GM12878 (cell line): ENCODE measurements around the gene CIRBP. TPM values are rescaled to one million over a fixed set of nuclear protein-coding genes. Genes with fewer than 3 reads are reported as not detected.

ENCODE experiments used
- ATAC-seq: fragments of 200-7000 bp; cut with Tn5 transposase; 3 replicates; pipeline ENCODE4 v1.9.1; 2020; ENCODE audit warnings: mild to moderate bottlenecking, moderate library complexity
- BruUV-seq: library from RNA; stranded (reverse); fragments of 400-500 nt; replicated peaks from 2 replicates; lab custom pipeline; 2021; lab: Mats Ljungman, UMichigan
- CTCF ChIA-PET: fragments of 300-600 bp; sonication (Branson Sonifier 250); formaldehyde crosslinking; extraction: SDS; loops from one replicate; lab custom pipeline; 2021; ENCODE audit warnings: inconsistent platforms; lab: Yijun Ruan, JAX
- POLR2A ChIA-PET: fragments of 350-600 bp; formaldehyde crosslinking; extraction: SDS; loops from one replicate; lab custom pipeline; 2021; ENCODE audit warnings: inconsistent platforms; lab: Charles Lee
- RAD21 ChIA-PET: fragments of 300-600 bp; sonication (Branson Sonifier 250); formaldehyde crosslinking; loops from one replicate; lab custom pipeline; 2023; ENCODE audit warnings: antibody characterized with exemption; ENCODE audit not compliant: unreplicated experiment; lab: Charles Lee
- SMC1A ChIA-PET: fragments of 300-600 bp; sonication (Branson Sonifier 250); formaldehyde crosslinking; loops from one replicate; lab custom pipeline; 2023; ENCODE audit not compliant: unreplicated experiment, uncharacterized antibody; lab: Charles Lee
- DNase-seq: peaks from one replicate; pipeline ENCODE4 v3.0.0-alpha.2; 2011; ENCODE audit warnings: low read depth, low spot score
- FAIRE-seq: peaks from 3 replicates; lab custom pipeline; 2011; peaks lifted over from hg19 to GRCh38; lab: Jason Lieb, UNC
- H2AFZ ChIP-seq: 2 replicates; pipeline ENCODE4 v1.6.0; 2011; ENCODE audit warnings: low read depth, low read length, control low read depth; ENCODE audit not compliant: control insufficient read depth
- H3K27ac ChIP-seq: 2 replicates; pipeline ENCODE4 v1.5.1; 2011; ENCODE audit warnings: control low read depth; ENCODE audit not compliant: control insufficient read depth, insufficient read depth
- H3K27me3 ChIP-seq, 2 experiments: replicated peaks in 1 of 2; 2 replicates each; pipeline versions ENCODE4 v1.6.0 to v1.6.1; 2011; ENCODE audit warnings: low read length in 1 of 2; ENCODE audit not compliant: control insufficient read depth in 2 of 2, insufficient read depth in 2 of 2
- H3K36me3 ChIP-seq, 2 experiments: 2 replicates each; pipeline ENCODE4 v1.5.1; 2011; ENCODE audit warnings: low read length in 1 of 2; ENCODE audit not compliant: control insufficient read depth in 2 of 2, insufficient read depth in 2 of 2
- H3K4me1 ChIP-seq: 2 replicates; pipeline ENCODE4 v1.6.1; 2011; ENCODE audit warnings: mild to moderate bottlenecking, low read length, moderate library complexity, mixed read lengths; ENCODE audit not compliant: control insufficient read depth, insufficient read depth
- H3K4me2 ChIP-seq: 2 replicates; pipeline ENCODE4 v1.6.0; 2011; ENCODE audit warnings: control low read depth; ENCODE audit not compliant: control insufficient read depth, insufficient read depth
- H3K4me3 ChIP-seq: fragments of 200-600 bp; sonication (generic); 2 replicates; pipeline ENCODE4 v1.5.1; 2016
- H3K79me2 ChIP-seq: 2 replicates; pipeline ENCODE4 v1.6.0; 2011; ENCODE audit warnings: low read length; ENCODE audit not compliant: control insufficient read depth, insufficient read depth
- H3K9ac ChIP-seq: 2 replicates; pipeline ENCODE4 v1.8.0; 2011; ENCODE audit warnings: low read length, control low read depth, mixed read lengths; ENCODE audit not compliant: control insufficient read depth, insufficient read depth
- H3K9me3 ChIP-seq: replicated peaks from 3 replicates; pipeline ENCODE4 v1.5.1; 2011; ENCODE audit warnings: mild to moderate bottlenecking, low read length; ENCODE audit not compliant: control insufficient read depth, insufficient read depth
- H4K20me1 ChIP-seq: 2 replicates; pipeline ENCODE4 v1.6.0; 2011; ENCODE audit not compliant: control insufficient read depth, insufficient read depth
- BHLHE40 ChIP-seq, 2 experiments: fragments of 450-650 bp in 1 of 2; IDR thresholded peaks; 2 replicates each; pipeline ENCODE4 v1.6.1; 2011 to 2017; ENCODE audit warnings: low read depth in 2 of 2, borderline replicate concordance in 1 of 2, improper control_type of control experiment in 1 of 2, low read length in 1 of 2, mild to moderate bottlenecking in 1 of 2
- EED ChIP-seq: sonication (generic); IDR thresholded peaks from 2 replicates; pipeline ENCODE4 v1.6.1; 2016; ENCODE audit warnings: antibody characterized with exemption, low read depth
- IKZF1 ChIP-seq: fragments of 450-650 bp; conservative IDR thresholded peaks from 2 replicates; pipeline ENCODE4 v1.6.1; 2017; ENCODE audit warnings: antibody characterized with exemption, mild to moderate bottlenecking
- IKZF2 ChIP-seq, 2 experiments: fragments of 450-650 bp; IDR thresholded peaks; 2 replicates each; pipeline ENCODE4 v1.6.1; 2017; ENCODE audit warnings: mild to moderate bottlenecking in 2 of 2, moderate library complexity in 2 of 2
- JUNB ChIP-seq: IDR thresholded peaks from 2 replicates; pipeline ENCODE4 v1.6.1; 2016; ENCODE audit warnings: antibody characterized with exemption, mild to moderate bottlenecking
- RCOR1 ChIP-seq: conservative IDR thresholded peaks from 2 replicates; pipeline ENCODE4 v1.6.1; 2012; ENCODE audit warnings: low read depth, low read length, improper control_type of control experiment
- RELA ChIP-seq: fragments of 450-650 bp; IDR thresholded peaks from 2 replicates; pipeline ENCODE4 v1.8.0; 2014; ENCODE audit warnings: borderline replicate concordance; ENCODE audit not compliant: partially characterized antibody
- SREBF1 ChIP-seq: IDR thresholded peaks from 2 replicates; pipeline ENCODE4 v1.6.1; 2012; ENCODE audit warnings: mild to moderate bottlenecking, low read length
- USF2 ChIP-seq: IDR thresholded peaks from 2 replicates; pipeline ENCODE4 v1.6.1; 2011; ENCODE audit warnings: low read depth, low read length, improper control_type of control experiment, borderline replicate concordance
- ZBTB40 ChIP-seq: fragments of 450-650 bp; IDR thresholded peaks from 2 replicates; pipeline ENCODE4 v1.6.1; 2016; ENCODE audit warnings: mild to moderate bottlenecking, moderate library complexity, borderline replicate concordance
- WGBS: methylation state at CpG from one replicate; pipeline ENCODE4 v1.1.6; 2016; ENCODE audit warnings: low lambda C conversion rate; ENCODE audit not compliant: insufficient replicate concordance, insufficient coverage; ENCODE audit errors: missing lambda C conversion rate; 5-methylcytosine and 5-hydroxymethylcytosine counted together
- in situ Hi-C: fragments of 300-500 bp; cut with MboI; formaldehyde crosslinking; loops from 9 replicates; pipeline ENCODE4 v1.14.3; 2018; ENCODE audit warnings: mixed read lengths
- intact Hi-C: fragments of 100-400 bp; cut with micrococcal nuclease; formaldehyde crosslinking; loops from one replicate; pipeline ENCODE4 v1.14.2; 2022; ENCODE audit not compliant: unreplicated experiment
- polyA plus RNA-seq, 11 experiments: library from polyadenylated mRNA; depleted of rRNA in 4 of 11; unstranded in 6 of 11; stranded (reverse) in 5 of 11; fragments of >200 nt; fragmentation: Nextera tagmentation in 4 of 11; fragmentation: Illumina TruSeq in 1 of 11; extraction: Ambion mirVana in 4 of 11; extraction: Trizol in 1 of 11; gene quantifications; 1 replicate in 1 of 11; 2 replicates in 10 of 11; pipeline versions ENCODE4 v1.2.1 to v1.2.3, GENCODE V29; 2011 to 2016; ENCODE audit warnings: inconsistent platforms in 2 of 11, missing spikeins in 2 of 11, low read depth in 1 of 11
- total RNA-seq, 4 experiments: library from RNA; depleted of rRNA in 3 of 4; stranded (reverse); fragments of >200 nt in 3 of 4; fragmentation: Illumina TruSeq in 1 of 4; extraction: Trizol in 1 of 4; gene quantifications; 2 replicates each; pipeline versions ENCODE4 v1.2.1 to v1.2.3, GENCODE V29; 2013 to 2021
- TF ChIP-seq, protein P1 (sequence below): IDR thresholded peaks from 2 replicates; pipeline ENCODE4 v1.6.1; 2012; ENCODE audit warnings: low read depth, low read length, improper control_type of control experiment
- TF ChIP-seq, protein P2 (sequence below): fragments of 450-650 bp; conservative IDR thresholded peaks from 2 replicates; pipeline ENCODE4 v1.6.1; 2017; ENCODE audit warnings: mild to moderate bottlenecking, moderate library complexity

CIRBP gene
- total and polyA plus RNA-seq, 10 of the 15 experiments (the other 5 are each of a cell fraction or from before 2014, with no cell fraction given) = 27.6 to 335 (median 229) TPM

DNA sequence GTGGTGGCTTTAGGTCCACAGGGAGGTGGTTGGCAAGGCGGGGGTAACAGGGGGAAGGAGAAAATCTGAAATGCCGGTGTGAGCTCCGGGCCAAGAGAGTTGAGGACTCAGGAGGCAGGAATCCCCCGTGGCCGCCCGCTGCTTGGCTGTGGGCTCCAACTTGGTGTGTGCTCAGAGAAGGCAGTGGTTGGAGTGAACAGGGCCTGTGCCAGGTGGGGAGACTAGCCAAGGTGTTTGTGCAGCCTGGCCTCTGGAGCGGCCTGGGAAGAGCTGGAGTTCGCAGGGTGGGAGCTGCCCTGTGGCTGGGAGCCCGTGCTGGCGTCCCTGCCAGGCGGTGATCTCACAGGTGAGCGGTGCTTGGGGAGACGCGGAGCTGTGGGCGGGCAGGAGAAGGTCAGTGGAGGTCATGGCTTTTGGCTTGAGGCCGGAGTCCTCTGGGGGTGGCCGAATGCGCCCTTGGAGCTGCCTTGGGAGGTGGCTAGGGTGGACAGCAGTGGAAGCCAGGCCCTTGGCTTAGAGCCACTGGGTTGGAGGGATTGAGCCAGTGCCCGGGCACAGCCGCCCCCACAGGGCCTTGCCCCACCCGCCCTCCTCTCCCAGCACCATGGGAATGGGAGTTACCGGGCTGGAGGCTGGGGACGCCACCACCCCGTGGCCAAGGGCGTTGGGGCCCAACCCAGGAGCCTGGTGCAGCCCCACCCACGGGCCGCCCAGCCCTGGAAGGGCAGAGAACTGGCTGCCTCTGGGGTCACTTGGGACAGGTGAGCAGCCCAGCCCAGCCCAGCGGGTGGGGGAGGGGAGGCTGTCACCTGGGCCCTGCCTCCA, 7.1 kb upstream of the CIRBP start:
- H3K9me3 ChIP-seq = no peaks in the 10 kb centered on the region
- intact Hi-C loops (no loop called here), in situ Hi-C loops (loop anchor here (10.0 kb wide), 1 partner anchor 823 kb away; no protein-coding TSS in a partner anchor)
- peak overlapping the region; percentile 92 for H3K4me3 ChIP-seq
- ATAC-seq (no peak), DNase-seq (no peak), FAIRE-seq (no peak)
- H4K20me1 ChIP-seq = no peaks in the 10 kb centered on the region
- WGBS = under 1% methylated on average over 21 of the region's 28 CpGs
- RAD21 ChIA-PET = interaction anchor here (3.8 kb wide), 1 partner anchor 18 kb away, joined by 24 read pairs; no protein-coding TSS in a partner anchor
- no TSS peak for BruUV-seq
- CTCF ChIA-PET = interaction anchor here (1.5 to 2.5 kb wide), 2 partner anchors 9 to 18 kb away, joined by 11 to 16 read pairs; no protein-coding TSS in a partner anchor
- no peak overlapping the region for H2AFZ ChIP-seq
- H3K27me3 ChIP-seq = no peaks in the 10 kb centered on the region
- POLR2A ChIA-PET = interaction anchor here (0.8 to 8.7 kb wide), 6 partner anchors 9 to 195 kb away, joined by 4 to 184 read pairs (median 10); partner anchors contain the start of genes ARHGAP45, ATP5F1D and FAM174C
- peaks cover 0 to 2% of the 10 kb centered on the region in 2 experiments; a peak in 2 of 4 replicates for H3K36me3 ChIP-seq
- SMC1A ChIA-PET = interaction anchor here (1.0 to 1.8 kb wide), 3 partner anchors 9 to 214 kb away, joined by 3 to 6 read pairs (median 5); no protein-coding TSS in a partner anchor
- peak overlapping the region; percentile 97 for H3K4me2 ChIP-seq
- H3K9ac ChIP-seq = peak overlapping the region; percentile 77
- peak overlapping the region; percentile 91 for H3K27ac ChIP-seq
- H3K4me1 ChIP-seq = peaks cover 59% of the 10 kb centered on the region
- H3K79me2 ChIP-seq = peaks cover 35% of the 10 kb centered on the region
- TF ChIP-seq EED (0 out of 2 replicates have a peak, but pooled peaks have one; percentile 3), USF2 (no peak), BHLHE40 (IDR thresholded peaks at IDR 0.05; ENCODE audit: borderline replicate concordance in 1 of 2, low read depth in 2 of 2, low read length in 1 of 2) (peak in 1 of 2 experiments; percentile 26; a peak in 1 of 4 replicates), RCOR1 (no peak), JUNB (no peak), SREBF1 (no peak), IKZF2 (IDR thresholded peaks at IDR 0.05) (0 out of 4 replicates have a peak, but pooled peaks of 1 of the 2 experiments have one; percentile 1), IKZF1 (peak; percentile 42), RELA (no peak), ZBTB40 (no peak)
- TF ChIP-seq, protein P1, sequence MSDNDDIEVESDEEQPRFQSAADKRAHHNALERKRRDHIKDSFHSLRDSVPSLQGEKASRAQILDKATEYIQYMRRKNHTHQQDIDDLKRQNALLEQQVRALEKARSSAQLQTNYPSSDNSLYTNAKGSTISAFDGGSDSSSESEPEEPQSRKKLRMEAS = no peak
- TF ChIP-seq, protein P2, sequence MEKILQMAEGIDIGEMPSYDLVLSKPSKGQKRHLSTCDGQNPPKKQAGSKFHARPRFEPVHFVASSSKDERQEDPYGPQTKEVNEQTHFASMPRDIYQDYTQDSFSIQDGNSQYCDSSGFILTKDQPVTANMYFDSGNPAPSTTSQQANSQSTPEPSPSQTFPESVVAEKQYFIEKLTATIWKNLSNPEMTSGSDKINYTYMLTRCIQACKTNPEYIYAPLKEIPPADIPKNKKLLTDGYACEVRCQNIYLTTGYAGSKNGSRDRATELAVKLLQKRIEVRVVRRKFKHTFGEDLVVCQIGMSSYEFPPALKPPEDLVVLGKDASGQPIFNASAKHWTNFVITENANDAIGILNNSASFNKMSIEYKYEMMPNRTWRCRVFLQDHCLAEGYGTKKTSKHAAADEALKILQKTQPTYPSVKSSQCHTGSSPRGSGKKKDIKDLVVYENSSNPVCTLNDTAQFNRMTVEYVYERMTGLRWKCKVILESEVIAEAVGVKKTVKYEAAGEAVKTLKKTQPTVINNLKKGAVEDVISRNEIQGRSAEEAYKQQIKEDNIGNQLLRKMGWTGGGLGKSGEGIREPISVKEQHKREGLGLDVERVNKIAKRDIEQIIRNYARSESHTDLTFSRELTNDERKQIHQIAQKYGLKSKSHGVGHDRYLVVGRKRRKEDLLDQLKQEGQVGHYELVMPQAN = 0 out of 2 replicates have a peak, but pooled peaks have one; percentile 40
